BJ (cell line): ENCODE data around the gene TMC5. TPM values are rescaled to one million over a fixed set of nuclear protein-coding genes. Genes with fewer than 3 reads are reported as not detected.
A peak's percentile ranks its signal among the peaks of the same experiment; 100 is the strongest.

Experiments used
- CTCF ChIA-PET: fragments of 350-600 bp; formaldehyde crosslinking; extraction: SDS; loops from one replicate; lab custom pipeline; 2021; ENCODE audit warnings: antibody characterized with exemption, inconsistent platforms; lab: Yijun Ruan, JAX
- POLR2A ChIA-PET: fragments of 300-600 bp; sonication (Branson Sonifier 250); formaldehyde crosslinking; extraction: SDS; loops from one replicate; lab custom pipeline; 2021; ENCODE audit warnings: antibody characterized with exemption; lab: Charles Lee
- DNase-seq: peaks from one replicate; pipeline ENCODE4 v3.0.0-alpha.2; 2011; ENCODE audit warnings: low read depth
- H3K27me3 ChIP-seq: 2 replicates; pipeline ENCODE4 v1.6.0; 2011; ENCODE audit warnings: low read length; ENCODE audit not compliant: control insufficient read depth, insufficient read depth
- H3K36me3 ChIP-seq: 2 replicates; pipeline ENCODE4 v1.5.1; 2011; ENCODE audit warnings: low read length; ENCODE audit not compliant: control insufficient read depth, insufficient read depth
- H3K4me3 ChIP-seq: 2 replicates; pipeline ENCODE4 v1.5.1; 2011; ENCODE audit warnings: low read depth, mild to moderate bottlenecking, control low read depth, low read length
- polyA plus RNA-seq: library from polyadenylated mRNA; depleted of rRNA; stranded (reverse); fragments of >200 nt; gene quantifications from 2 replicates; pipeline ENCODE4 v1.2.3, GENCODE V29; 2011
- TF ChIP-seq, protein P1 (sequence below): IDR thresholded peaks from 2 replicates; pipeline ENCODE4 v1.5.1; 2011; ENCODE audit warnings: low read depth, mild to moderate bottlenecking, control low read depth, inconsistent platforms, low read length, moderate library complexity; ENCODE audit not compliant: insufficient read depth

TMC5 gene
- polyA plus RNA-seq, 1 experiment = not detected

- no peaks in the 10 kb centered on the region for H3K36me3 ChIP-seq
- no peak for DNase-seq
- no peaks in the 10 kb centered on the region for H3K27me3 ChIP-seq
- no peak overlapping the region for H3K4me3 ChIP-seq
- ChIA-PET POLR2A (no interaction called here), CTCF (interaction anchor here (0.9 kb wide), 1 partner anchor 13 kb away, joined by 3 read pairs; no protein-coding TSS in a partner anchor)
- TF ChIP-seq, protein P1, sequence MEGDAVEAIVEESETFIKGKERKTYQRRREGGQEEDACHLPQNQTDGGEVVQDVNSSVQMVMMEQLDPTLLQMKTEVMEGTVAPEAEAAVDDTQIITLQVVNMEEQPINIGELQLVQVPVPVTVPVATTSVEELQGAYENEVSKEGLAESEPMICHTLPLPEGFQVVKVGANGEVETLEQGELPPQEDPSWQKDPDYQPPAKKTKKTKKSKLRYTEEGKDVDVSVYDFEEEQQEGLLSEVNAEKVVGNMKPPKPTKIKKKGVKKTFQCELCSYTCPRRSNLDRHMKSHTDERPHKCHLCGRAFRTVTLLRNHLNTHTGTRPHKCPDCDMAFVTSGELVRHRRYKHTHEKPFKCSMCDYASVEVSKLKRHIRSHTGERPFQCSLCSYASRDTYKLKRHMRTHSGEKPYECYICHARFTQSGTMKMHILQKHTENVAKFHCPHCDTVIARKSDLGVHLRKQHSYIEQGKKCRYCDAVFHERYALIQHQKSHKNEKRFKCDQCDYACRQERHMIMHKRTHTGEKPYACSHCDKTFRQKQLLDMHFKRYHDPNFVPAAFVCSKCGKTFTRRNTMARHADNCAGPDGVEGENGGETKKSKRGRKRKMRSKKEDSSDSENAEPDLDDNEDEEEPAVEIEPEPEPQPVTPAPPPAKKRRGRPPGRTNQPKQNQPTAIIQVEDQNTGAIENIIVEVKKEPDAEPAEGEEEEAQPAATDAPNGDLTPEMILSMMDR = no peak
Measured at GRCh38 chr16:19490619-19491018, 72.9 kb downstream of the TMC5 start.

DNA sequence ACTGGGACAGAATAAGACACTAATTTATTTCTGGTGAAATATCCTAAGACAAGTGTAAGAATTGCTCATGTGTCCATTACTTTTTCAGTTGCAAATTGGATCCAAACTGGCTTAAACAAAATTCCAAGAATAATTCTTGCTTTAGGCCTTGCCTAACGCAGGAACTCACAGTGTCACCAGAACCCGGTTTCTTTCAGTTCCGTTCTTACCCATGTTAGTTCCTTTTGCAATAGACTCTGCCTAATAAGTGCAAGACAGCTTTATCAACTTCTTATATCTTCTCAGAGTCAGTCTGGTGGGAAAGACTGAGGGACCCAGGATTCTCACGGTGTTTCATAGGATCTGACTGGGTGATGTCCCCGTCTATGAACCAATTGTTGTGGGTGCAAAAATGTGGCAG is 79.5 kb downstream of the TMC5 start:
- Histone ChIP-seq H3K4me3 (no peak overlapping the region), H3K27me3 (no peaks in the 10 kb centered on the region), H3K36me3 (peaks cover 3% of the 10 kb centered on the region; the same call in 1 of the 2 replicates)
- CTCF ChIA-PET = interaction anchor here (0.7 kb wide), 1 partner anchor 409 kb away, joined by 3 read pairs; no protein-coding TSS in a partner anchor
- POLR2A ChIA-PET = no interaction called here
- DNase-seq = no peak
- TF ChIP-seq, protein P1 = no peak

- CTCF ChIA-PET = interaction anchor here (1.4 kb wide), 1 partner anchor 320 kb away, joined by 3 read pairs; no protein-coding TSS in a partner anchor
- TF ChIP-seq, protein P1 = no peak
- H3K4me3 ChIP-seq = no peak overlapping the region
- H3K27me3 ChIP-seq = no peaks in the 10 kb centered on the region
- POLR2A ChIA-PET = no interaction called here
- H3K36me3 ChIP-seq = peaks cover 6% of the 10 kb centered on the region; the same call in 1 of the 2 replicates
- no peak for DNase-seq
Measured at GRCh38 chr16:19499006-19499405, 81.3 kb downstream of the TMC5 start.

DNA sequence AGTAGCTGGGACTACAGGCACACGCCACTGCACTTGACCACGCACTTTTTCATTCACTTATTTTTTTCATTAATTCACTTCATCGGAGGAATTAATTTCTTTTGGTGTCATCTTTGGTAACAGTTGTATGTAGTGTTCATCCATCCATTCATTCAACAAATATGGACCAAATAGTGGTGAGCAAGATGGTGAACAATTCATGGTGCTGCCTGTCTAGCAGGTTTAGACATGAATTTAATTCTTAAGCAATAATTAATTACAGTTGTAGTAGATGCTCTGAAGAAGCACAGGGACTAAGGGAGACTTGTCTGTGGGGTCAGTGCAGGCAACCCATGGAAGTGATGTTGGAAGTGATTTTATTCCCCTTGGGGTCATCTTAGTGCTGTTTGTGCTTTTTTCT is 81.8 kb downstream of the TMC5 start:
- no peak for DNase-seq
- TF ChIP-seq, protein P1 = no peak
- ChIA-PET CTCF (interaction anchor here (1.4 kb wide), 1 partner anchor 320 kb away, joined by 3 read pairs; no protein-coding TSS in a partner anchor), POLR2A (no interaction called here)
- Histone ChIP-seq H3K27me3 (no peaks in the 10 kb centered on the region), H3K36me3 (peaks cover 6% of the 10 kb centered on the region; the same call in 1 of the 2 replicates), H3K4me3 (no peak overlapping the region)

DNA sequence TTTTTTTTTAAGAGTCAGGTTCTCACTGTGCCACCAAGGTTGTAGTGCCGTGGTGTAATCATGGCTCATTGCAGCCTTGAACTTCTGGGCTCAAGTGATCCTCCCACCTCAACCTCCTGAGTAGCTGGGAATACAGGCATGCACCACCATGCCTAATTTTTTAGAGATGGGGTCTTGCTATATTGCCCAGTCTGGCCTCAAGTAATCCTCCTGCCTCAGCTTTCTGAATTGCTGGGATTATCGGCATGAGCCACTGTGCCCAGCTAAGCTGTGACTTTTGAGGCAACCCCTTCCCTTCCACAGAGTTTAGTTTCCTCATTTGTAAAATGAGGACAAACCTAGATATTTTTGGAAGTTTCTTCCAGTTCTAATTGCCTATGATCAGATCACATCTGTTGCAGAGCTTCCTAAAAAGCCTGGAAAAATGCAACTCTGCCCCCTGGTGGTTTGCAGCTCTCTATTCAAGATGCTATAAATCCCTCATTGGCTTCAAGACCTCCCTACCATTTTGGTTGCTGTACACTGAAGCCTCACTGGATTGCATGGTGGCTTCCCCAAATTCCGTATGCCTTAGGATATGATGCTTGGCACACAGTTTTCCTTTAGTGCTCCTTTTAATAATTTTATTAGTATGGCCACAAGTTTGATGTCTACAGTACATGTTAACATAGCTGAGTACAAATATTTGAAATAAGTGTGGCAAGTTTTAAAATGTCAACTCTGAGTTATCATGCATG is 84.9 kb downstream of the TMC5 start:
- ChIA-PET CTCF (interaction anchor here (0.5 to 3.6 kb wide), 14 partner anchors 10 to 519 kb away, joined by 3 to 28 read pairs (median 4); partner anchors contain the start of genes CCP110, GDE1, TMC7 and VPS35L), POLR2A (interaction anchor here (0.6 kb wide), 1 partner anchor 11 kb away, joined by 5 read pairs; no protein-coding TSS in a partner anchor)
- H3K27me3 ChIP-seq = no peaks in the 10 kb centered on the region
- DNase-seq = no peak
- TF ChIP-seq, protein P1 = peak; percentile 82
- H3K36me3 ChIP-seq = peaks cover 6% of the 10 kb centered on the region; the same call in 1 of the 2 replicates
- no peak overlapping the region for H3K4me3 ChIP-seq
